Tibial nerve (tissue), 4 donors: ENCODE results near the gene WDFY3. TPM values are rescaled to one million over a fixed set of nuclear protein-coding genes. Genes with fewer than 3 reads are reported as not detected.

Experiments used
- DNase-seq, 2 donors: peaks; one replicate each; pipeline ENCODE4 v3.0.0-alpha.2; 2019; ENCODE audit warnings: low spot score in 2 of 2
- H3K27ac ChIP-seq, 4 donors: fragments of 200-600 bp; sonication (generic) in 3 of 4; one replicate each; pipeline ENCODE4 v1.5.1; 2017 to 2019; ENCODE audit warnings: mild to moderate bottlenecking in 1 of 4
- H3K27me3 ChIP-seq, 2 donors: fragments of 200-600 bp; sonication (generic) in 1 of 2; one replicate each; pipeline versions ENCODE4 v1.5.1 to v1.6.0; 2017 to 2019
- H3K36me3 ChIP-seq, 3 donors: fragments of 200-600 bp; sonication (generic); one replicate each; pipeline ENCODE4 v1.5.1; 2018 to 2019
- H3K4me1 ChIP-seq, 4 donors: fragments of 200-600 bp; sonication (generic) in 3 of 4; one replicate each; pipeline ENCODE4 v1.5.1; 2017 to 2019
- H3K4me3 ChIP-seq, 4 donors: fragments of 200-600 bp; sonication (generic) in 3 of 4; one replicate each; pipeline ENCODE4 v1.5.1; 2017 to 2019; ENCODE audit warnings: mild to moderate bottlenecking in 1 of 4, moderate library complexity in 1 of 4
- H3K9me3 ChIP-seq, 4 donors: fragments of 200-600 bp; sonication (generic) in 3 of 4; one replicate each; pipeline ENCODE4 v1.5.1; 2017 to 2019
- CTCF ChIP-seq, 5 experiments: fragments of 200-600 bp in 3 of 5; fragments of 450-650 bp in 2 of 5; sonication (generic) in 3 of 5; IDR thresholded peaks; one replicate each; pipeline ENCODE4 v1.5.1; 2016 to 2019; ENCODE audit warnings: antibody characterized with exemption in 5 of 5, mild to moderate bottlenecking in 3 of 5, moderate library complexity in 2 of 5
- EP300 ChIP-seq, 2 donors: sonication (generic); formaldehyde crosslinking; IDR thresholded peaks; one replicate each; pipeline ENCODE4 v1.6.1; 2017; ENCODE audit warnings: antibody characterized with exemption in 2 of 2, mild to moderate bottlenecking in 1 of 2
- POLR2A ChIP-seq, 2 donors: fragments of 450-650 bp; IDR thresholded peaks; one replicate each; pipeline ENCODE4 v1.6.1; 2017; ENCODE audit warnings: antibody characterized with exemption in 2 of 2, mild to moderate bottlenecking in 2 of 2, moderate library complexity in 2 of 2
- WGBS, 2 donors: methylation state at CpG; one replicate each; pipeline ENCODE4 v1.1.5; 2018; 5-methylcytosine and 5-hydroxymethylcytosine counted together
- total RNA-seq, 4 donors: library from RNA; depleted of rRNA; stranded (reverse); fragments of >200 nt; gene quantifications; one replicate each; pipeline ENCODE4 v1.1.0, GENCODE V29; 2016

WDFY3 gene
- total RNA-seq, 4 donors from 2014 or later: 79.4 to 172 (median 116) TPM

DNA sequence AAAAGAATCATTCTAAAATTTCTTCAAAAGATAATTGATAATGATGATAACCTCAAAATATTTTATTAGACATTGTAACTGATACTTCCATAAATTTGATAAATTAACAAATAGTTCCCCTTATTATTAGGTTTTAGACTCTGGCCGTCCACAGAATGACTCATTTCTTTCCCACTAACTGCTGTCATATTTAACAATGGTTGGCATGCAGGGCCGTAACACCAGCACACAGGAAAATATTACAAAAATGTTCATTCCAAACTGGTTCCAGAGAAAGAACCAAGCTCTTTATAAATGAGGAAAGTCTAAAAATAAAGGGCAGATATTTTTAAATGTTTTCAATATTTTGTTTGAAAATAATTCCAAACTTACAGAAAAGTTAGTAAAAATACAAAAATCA is 28.2 kb downstream of the WDFY3 start:
- peaks cover 0 to 24% (median 6%) of the 10 kb centered on the region in 4 donors for H3K9me3 ChIP-seq
- H3K36me3 ChIP-seq: peaks cover 0 to 7% (median 0%) of the 10 kb centered on the region in 3 donors
- peak overlapping the region in 3 of 4 donors; percentile 20 to 68 (median 65) for H3K27ac ChIP-seq
- H3K27me3 ChIP-seq: no peaks in the 10 kb centered on the region
- peaks cover 0 to 32% (median 17%) of the 10 kb centered on the region in 4 donors for H3K4me1 ChIP-seq
- 5 to 8% methylated on average over 2 of the region's 2 CpGs for WGBS, 2 donors
- no peak for DNase-seq
- H3K4me3 ChIP-seq: no peak overlapping the region
- TF ChIP-seq POLR2A (IDR thresholded peaks at IDR 0.05) (no peak), EP300 (IDR thresholded peaks at IDR 0.05) (peak in 1 of 2 donors; percentile 31)

- peak overlapping the region in 2 of 4 donors; percentile 65 to 68 for H3K27ac ChIP-seq
- H3K4me1 ChIP-seq: peaks cover 0 to 39% (median 17%) of the 10 kb centered on the region in 4 donors
- peaks cover 0 to 2% (median 0%) of the 10 kb centered on the region in 3 donors for H3K36me3 ChIP-seq
- H3K4me3 ChIP-seq: no peak overlapping the region
- 49 to 59% methylated on average over 3 of the region's 3 CpGs for WGBS, 2 donors
- peaks cover 0 to 20% (median 6%) of the 10 kb centered on the region in 4 donors for H3K9me3 ChIP-seq
- H3K27me3 ChIP-seq: no peaks in the 10 kb centered on the region
- no peak for TF ChIP-seq EP300 (IDR thresholded peaks at IDR 0.05)
- TF ChIP-seq POLR2A (IDR thresholded peaks at IDR 0.05): no peak
- TF ChIP-seq CTCF (IDR thresholded peaks at IDR 0.05): no peak
- no peak for DNase-seq
These were observed 29.0 kb downstream of the WDFY3 start for GRCh38 chr4:84937381-84937977.

DNA sequence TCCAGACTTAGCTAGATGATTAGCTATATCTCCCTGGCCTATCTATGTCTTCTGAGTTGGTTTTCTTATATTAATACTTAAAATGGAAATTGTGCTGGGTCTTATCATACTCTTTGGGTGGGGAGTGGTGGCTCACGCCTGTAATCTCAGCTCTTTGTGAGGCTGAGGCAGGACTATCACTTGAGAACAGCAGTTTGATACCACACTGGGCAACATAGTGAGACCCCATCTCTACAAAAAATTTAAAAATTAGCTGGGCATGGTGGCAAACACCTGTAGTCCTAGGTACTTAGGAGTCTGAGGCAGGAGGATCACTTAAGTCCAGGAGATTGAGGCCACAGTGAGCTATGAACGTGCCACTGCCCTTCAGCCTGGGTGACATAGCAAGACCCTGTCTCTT is 30.4 kb downstream of the WDFY3 start:
- H3K4me1 ChIP-seq: peaks cover 0 to 46% (median 17%) of the 10 kb centered on the region in 4 donors
- DNase-seq: no peak
- no peak overlapping the region for H3K4me3 ChIP-seq
- 93 to 97% methylated on average over 2 of the region's 2 CpGs for WGBS, 2 donors
- peaks cover 0 to 7% (median 3%) of the 10 kb centered on the region in 4 donors for H3K9me3 ChIP-seq
- H3K36me3 ChIP-seq: no peaks in the 10 kb centered on the region
- no peak overlapping the region for H3K27ac ChIP-seq
- TF ChIP-seq EP300 (IDR thresholded peaks at IDR 0.05): no peak
- no peak for TF ChIP-seq POLR2A (IDR thresholded peaks at IDR 0.05)
- no peak for TF ChIP-seq CTCF (IDR thresholded peaks at IDR 0.05)
- no peaks in the 10 kb centered on the region for H3K27me3 ChIP-seq

DNA sequence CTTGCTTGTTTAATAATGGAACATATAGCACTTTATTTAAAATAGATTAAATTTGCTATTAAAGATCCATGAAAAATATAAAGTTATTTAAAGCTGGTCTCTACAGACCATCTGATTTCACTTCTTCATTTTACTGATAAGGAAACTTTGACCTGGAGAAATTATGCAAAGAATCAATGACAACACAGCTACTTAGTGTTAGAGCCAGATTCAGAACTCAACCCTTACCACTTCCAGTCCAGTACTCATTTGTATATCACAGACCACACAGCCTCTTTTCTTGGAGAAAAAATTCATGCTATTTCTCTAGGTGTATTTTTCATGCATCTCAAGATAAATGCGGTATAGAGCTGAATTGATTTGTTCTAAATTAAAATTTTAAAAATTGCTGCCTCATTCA is 34.0 kb downstream of the WDFY3 start:
- Histone ChIP-seq H3K36me3 (peaks cover 0 to 29% (median 0%) of the 10 kb centered on the region in 3 donors), H3K4me1 (peaks cover 0 to 25% (median 2%) of the 10 kb centered on the region in 4 donors), H3K9me3 (no peaks in the 10 kb centered on the region), H3K27me3 (no peaks in the 10 kb centered on the region), H3K4me3 (no peak overlapping the region), H3K27ac (no peak overlapping the region)
- no peak for DNase-seq
- 85 to 98% methylated on average over 1 of the region's 1 CpG for WGBS, 2 donors
- no peak for TF ChIP-seq CTCF (IDR thresholded peaks at IDR 0.05)
- no peak for TF ChIP-seq POLR2A (IDR thresholded peaks at IDR 0.05)
- no peak for TF ChIP-seq EP300 (IDR thresholded peaks at IDR 0.05)

GRCh38 chr4:84931961-84932360 is 34.5 kb downstream of the WDFY3 start:
- H3K4me3 ChIP-seq: no peak overlapping the region
- WGBS, 2 donors: 74 to 80% methylated on average over 3 of the region's 3 CpGs
- H3K36me3 ChIP-seq: peaks cover 0 to 32% (median 0%) of the 10 kb centered on the region in 3 donors
- no peak for DNase-seq
- H3K9me3 ChIP-seq: no peaks in the 10 kb centered on the region
- peaks cover 0 to 20% (median 0%) of the 10 kb centered on the region in 4 donors for H3K4me1 ChIP-seq
- TF ChIP-seq POLR2A (IDR thresholded peaks at IDR 0.05): no peak
- no peak for TF ChIP-seq CTCF (IDR thresholded peaks at IDR 0.05)
- TF ChIP-seq EP300 (IDR thresholded peaks at IDR 0.05): no peak
- H3K27me3 ChIP-seq: no peaks in the 10 kb centered on the region
- no peak overlapping the region for H3K27ac ChIP-seq
